NCI-H1092 (cell line): ENCODE results near the gene DPP8.
"Not testable (repeated sequence)": the region's sequence is repeated elsewhere in the genome, so short reads cannot be mapped to it uniquely, and the experiment has no call there.

Source experiments
- DNase-seq: peaks from one replicate; lab custom pipeline; 2025; lab: John Stamatoyannopoulos, UW

Gene DPP8

GRCh38 chr15:65516997-65517865, at the start of gene DPP8:
TSS of gene DPP8 (minus strand) at chr15:65517689. CDS start at chr15:65512553, 5,136 bp downstream.
- peak; percentile 79 for DNase-seq

GRCh38 chr15:65561934-65562333, 44.4 kb upstream of the DPP8 start:
- no peak for DNase-seq

- no peak for DNase-seq
Observed at GRCh38 chr15:65559941-65560340, 42.5 kb upstream of the DPP8 start.

GRCh38 chr15:65558997-65559760, 41.7 kb upstream of the DPP8 start:
- no peak for DNase-seq

GRCh38 chr15:65558336-65558735, 40.8 kb upstream of the DPP8 start:
- no peak for DNase-seq

GRCh38 chr15:65556622-65557021, 39.1 kb upstream of the DPP8 start:
- no peak for DNase-seq

- DNase-seq: no peak
Observed at GRCh38 chr15:65553691-65554090, 36.2 kb upstream of the DPP8 start.

GRCh38 chr15:65552851-65553250, 35.4 kb upstream of the DPP8 start:
- DNase-seq: not testable (repeated sequence)

- no peak for DNase-seq
Observed at GRCh38 chr15:65551183-65551582, 33.7 kb upstream of the DPP8 start.

- no peak for DNase-seq
Observed at GRCh38 chr15:65550681-65551098, 33.2 kb upstream of the DPP8 start.

- DNase-seq: not testable (repeated sequence)
Observed at GRCh38 chr15:65549288-65549687, 31.8 kb upstream of the DPP8 start.

GRCh38 chr15:65547841-65548240, 30.4 kb upstream of the DPP8 start:
- no peak for DNase-seq

GRCh38 chr15:65541231-65541820, 23.8 kb upstream of the DPP8 start:
- no peak for DNase-seq

- DNase-seq: no peak
Observed at GRCh38 chr15:65540314-65540713, 22.8 kb upstream of the DPP8 start.

GRCh38 chr15:65535192-65535591, 17.7 kb upstream of the DPP8 start:
- DNase-seq: no peak

- no peak for DNase-seq
Observed at GRCh38 chr15:65533057-65533756, 15.7 kb upstream of the DPP8 start.

GRCh38 chr15:65532738-65533051, 15.2 kb upstream of the DPP8 start:
- no peak for DNase-seq

- peak; percentile 73 for DNase-seq
Observed at GRCh38 chr15:65530318-65531111, 13.0 kb upstream of the DPP8 start, which contains the start of gene HACD3. TSS of gene HACD3 (plus strand) at chr15:65530463. CDS start at chr15:65530632, 169 bp downstream.

GRCh38 chr15:65529762-65530317, 12.4 kb upstream of the DPP8 start:
- no peak for DNase-seq

- DNase-seq: no peak
Observed at GRCh38 chr15:65528461-65529060, 11.1 kb upstream of the DPP8 start.

GRCh38 chr15:65525622-65526021, 8.1 kb upstream of the DPP8 start:
- no peak for DNase-seq
